HepG2 (cell line): Measurements from ENCODE around the gene ANK3. TPM values are rescaled to one million over a fixed set of nuclear protein-coding genes. Genes with fewer than 3 reads are reported as not detected.

Source experiments
- ATAC-seq: fragments of 200-7000 bp; cut with Tn5 transposase; 3 replicates; pipeline ENCODE4 v1.9.1; 2020; ENCODE audit warnings: mild to moderate bottlenecking, moderate library complexity
- BruUV-seq: library from RNA; stranded (reverse); fragments of 400-500 nt; replicated peaks from 2 replicates; lab custom pipeline; 2021; lab: Mats Ljungman, UMichigan
- CTCF ChIA-PET: fragments of 300-600 bp; formaldehyde crosslinking; extraction: SDS; loops from one replicate; lab custom pipeline; 2021; ENCODE audit warnings: low total read pairs, inconsistent platforms, low intra/inter-chr PET ratio; lab: Yijun Ruan, JAX
- POLR2A ChIA-PET: fragments of 350-600 bp; sonication (Branson Sonifier 250); formaldehyde crosslinking; loops from one replicate; lab custom pipeline; 2020; ENCODE audit warnings: antibody characterized with exemption, inconsistent platforms; lab: Yijun Ruan, JAX
- DNase-seq: peaks from one replicate; pipeline ENCODE4 v3.0.0-alpha.2; 2015; ENCODE audit warnings: low spot score
- FAIRE-seq: peaks from 3 replicates; lab custom pipeline; 2011; peaks lifted over from hg19 to GRCh38; lab: Jason Lieb, UNC
- H2AFZ ChIP-seq: one replicate; pipeline ENCODE4 v1.6.1; 2011; ENCODE audit warnings: low read length, inconsistent platforms
- H3K27ac ChIP-seq: fragments of 300-600 bp; 3 replicates; pipeline ENCODE4 v1.8.0; 2011; ENCODE audit warnings: mixed run types, mild to moderate bottlenecking, mixed read lengths, low read length, inconsistent platforms; ENCODE audit not compliant: insufficient read depth; ENCODE audit errors: extremely low read length
- H3K27me3 ChIP-seq, 2 experiments: fragments of 200-600 bp in 1 of 2; 2 replicates in 1 of 2; 3 replicates in 1 of 2; pipeline versions ENCODE4 v1.6.0 to v1.8.0; 2011; ENCODE audit warnings: low read length in 2 of 2, mild to moderate bottlenecking in 2 of 2, moderate library complexity in 2 of 2, inconsistent platforms in 1 of 2; ENCODE audit not compliant: insufficient read depth in 2 of 2, control insufficient read depth in 1 of 2
- H3K36me3 ChIP-seq, 2 experiments: fragments of 200-600 bp in 1 of 2; replicated peaks in 1 of 2; 2 replicates in 1 of 2; 3 replicates in 1 of 2; pipeline versions ENCODE4 v1.5.1 to v1.8.0; 2011; ENCODE audit warnings: low read length in 2 of 2, inconsistent platforms in 1 of 2; ENCODE audit not compliant: insufficient read depth in 2 of 2, control insufficient read depth in 1 of 2
- H3K4me1 ChIP-seq: 2 replicates; pipeline ENCODE4 v1.5.1; 2012; ENCODE audit warnings: low read length, inconsistent platforms; ENCODE audit not compliant: insufficient read depth
- H3K4me2 ChIP-seq: 2 replicates; pipeline ENCODE4 v1.6.0; 2011; ENCODE audit warnings: low read depth, low read length, inconsistent platforms
- H3K4me3 ChIP-seq, 3 experiments: fragments of 200-600 bp in 1 of 3; sonication (generic), shearing (Covaris generic) in 1 of 3; replicated peaks in 1 of 3; 2 replicates each; pipeline ENCODE4 v1.5.1; 2011 to 2016; ENCODE audit warnings: low read length in 3 of 3, inconsistent platforms in 2 of 3, low read depth in 2 of 3, mild to moderate bottlenecking in 2 of 3, control low read depth in 1 of 3, mixed read lengths in 1 of 3; ENCODE audit not compliant: insufficient read depth in 1 of 3
- H3K79me2 ChIP-seq: one replicate; pipeline ENCODE4 v1.6.1; 2011; ENCODE audit warnings: low read length, inconsistent platforms; ENCODE audit not compliant: insufficient read depth
- H3K9ac ChIP-seq: 2 replicates; pipeline ENCODE4 v1.6.0; 2011; ENCODE audit warnings: mild to moderate bottlenecking, low read depth, low read length, inconsistent platforms; ENCODE audit not compliant: insufficient read depth
- H3K9me3 ChIP-seq: 2 replicates; pipeline ENCODE4 v1.5.1; 2012; ENCODE audit warnings: mild to moderate bottlenecking, low read length
- H4K20me1 ChIP-seq: 2 replicates; pipeline ENCODE4 v1.6.0; 2011; ENCODE audit warnings: inconsistent platforms, mild to moderate bottlenecking, low read length, moderate library complexity; ENCODE audit not compliant: insufficient read depth
- HOXD1 ChIP-seq: sonication (generic); formaldehyde crosslinking; IDR thresholded peaks from 2 replicates; pipeline ENCODE4 v1.5.0; 2020; ENCODE audit warnings: missing genetic modification reagents
- MAFF ChIP-seq: IDR thresholded peaks from 2 replicates; pipeline ENCODE4 v1.6.1; 2011; ENCODE audit warnings: low read depth, low read length, improper control_type of control experiment
- NR2F1 ChIP-seq, 2 experiments: fragments of 450-650 bp in 1 of 2; formaldehyde crosslinking in 1 of 2; IDR thresholded peaks; 2 replicates each; pipeline versions ENCODE4 v1.5.0 to v1.6.1; 2016 to 2020; ENCODE audit warnings: mild to moderate bottlenecking in 1 of 2, missing compliant biosample characterization in 1 of 2, missing genetic modification reagents in 1 of 2, moderate library complexity in 1 of 2
- PHF5A ChIP-seq: IDR thresholded peaks from one replicate; pipeline ENCODE4 v1.6.1; 2018; ENCODE audit warnings: low read depth, missing genetic modification reagents; ENCODE audit not compliant: unreplicated experiment
- RFXAP ChIP-seq: sonication (generic); formaldehyde crosslinking; IDR thresholded peaks from 2 replicates; pipeline ENCODE4 v1.4.0; 2020; ENCODE audit warnings: missing genetic modification reagents, borderline replicate concordance
- SYNCRIP ChIP-seq: fragments of 200-400 bp; formaldehyde crosslinking; IDR thresholded peaks from 2 replicates; pipeline ENCODE4 v1.6.1; 2018; ENCODE audit warnings: mild to moderate bottlenecking, low read depth, low read length; ENCODE audit not compliant: insufficient read depth
- TEAD3 ChIP-seq: optimal IDR thresholded peaks from 2 replicates; pipeline ENCODE3; 2016; ENCODE audit warnings: borderline replicate concordance
- ZNF839 ChIP-seq: sonication (generic); formaldehyde crosslinking; IDR thresholded peaks from 2 replicates; pipeline ENCODE4 v1.4.0; 2020; ENCODE audit warnings: missing genetic modification reagents, mild to moderate bottlenecking, borderline replicate concordance
- in situ Hi-C: cut with HindIII; loops from 2 replicates; pipeline ENCODE4 v1.10.0; 2017; ENCODE audit warnings: low pct_unique_long_range_greater_than_20kb; ENCODE audit not compliant: extremely low pct_ligation_motif_present
- intact Hi-C: fragments of 100-400 bp; cut with micrococcal nuclease; formaldehyde crosslinking; loops from one replicate; pipeline ENCODE4 v1.10.0; 2022; ENCODE audit not compliant: unreplicated experiment
- polyA plus RNA-seq, 8 experiments: library from polyadenylated mRNA; depleted of rRNA in 3 of 8; stranded (reverse) in 7 of 8; unstranded in 1 of 8; fragments of >200 nt; fragmentation: Illumina TruSeq in 4 of 8; extraction: Trizol in 4 of 8; gene quantifications; 2 replicates each; pipeline versions ENCODE4 v1.2.1 to v1.2.3, GENCODE V29; 2011 to 2016; ENCODE audit warnings: low read depth in 4 of 8, missing spikeins in 1 of 8, mixed read lengths in 1 of 8; ENCODE audit not compliant: insufficient read depth in 1 of 8
- total RNA-seq, 5 experiments: library from RNA; depleted of rRNA; stranded (reverse); fragments of >200 nt; fragmentation: Illumina TruSeq; extraction: Trizol; gene quantifications; 2 replicates each; pipeline ENCODE4 v1.2.3, GENCODE V29; 2016; ENCODE audit warnings: low read depth in 1 of 5
- TF ChIP-seq, protein P1 (sequence below): sonication (generic); formaldehyde crosslinking; IDR thresholded peaks from one replicate; pipeline ENCODE4 v1.5.1; 2020; ENCODE audit warnings: mild to moderate bottlenecking, missing genetic modification reagents; ENCODE audit errors: not compliant biosample characterization
- TF ChIP-seq, protein P2 (sequence below): IDR thresholded peaks from 2 replicates; pipeline ENCODE4 v1.6.1; 2016; ENCODE audit warnings: control low read depth
- TF ChIP-seq, protein P3 (sequence below): sonication (generic); formaldehyde crosslinking; IDR thresholded peaks from 2 replicates; pipeline ENCODE4 v1.5.1; 2020; ENCODE audit warnings: missing genetic modification reagents, mild to moderate bottlenecking, borderline replicate concordance

The ANK3 gene
- total and polyA plus RNA-seq, 2 of the 13 experiments (the other 11 are each of a cell fraction or from before 2014, with no cell fraction given), result not detected

- TF ChIP-seq, protein P1, sequence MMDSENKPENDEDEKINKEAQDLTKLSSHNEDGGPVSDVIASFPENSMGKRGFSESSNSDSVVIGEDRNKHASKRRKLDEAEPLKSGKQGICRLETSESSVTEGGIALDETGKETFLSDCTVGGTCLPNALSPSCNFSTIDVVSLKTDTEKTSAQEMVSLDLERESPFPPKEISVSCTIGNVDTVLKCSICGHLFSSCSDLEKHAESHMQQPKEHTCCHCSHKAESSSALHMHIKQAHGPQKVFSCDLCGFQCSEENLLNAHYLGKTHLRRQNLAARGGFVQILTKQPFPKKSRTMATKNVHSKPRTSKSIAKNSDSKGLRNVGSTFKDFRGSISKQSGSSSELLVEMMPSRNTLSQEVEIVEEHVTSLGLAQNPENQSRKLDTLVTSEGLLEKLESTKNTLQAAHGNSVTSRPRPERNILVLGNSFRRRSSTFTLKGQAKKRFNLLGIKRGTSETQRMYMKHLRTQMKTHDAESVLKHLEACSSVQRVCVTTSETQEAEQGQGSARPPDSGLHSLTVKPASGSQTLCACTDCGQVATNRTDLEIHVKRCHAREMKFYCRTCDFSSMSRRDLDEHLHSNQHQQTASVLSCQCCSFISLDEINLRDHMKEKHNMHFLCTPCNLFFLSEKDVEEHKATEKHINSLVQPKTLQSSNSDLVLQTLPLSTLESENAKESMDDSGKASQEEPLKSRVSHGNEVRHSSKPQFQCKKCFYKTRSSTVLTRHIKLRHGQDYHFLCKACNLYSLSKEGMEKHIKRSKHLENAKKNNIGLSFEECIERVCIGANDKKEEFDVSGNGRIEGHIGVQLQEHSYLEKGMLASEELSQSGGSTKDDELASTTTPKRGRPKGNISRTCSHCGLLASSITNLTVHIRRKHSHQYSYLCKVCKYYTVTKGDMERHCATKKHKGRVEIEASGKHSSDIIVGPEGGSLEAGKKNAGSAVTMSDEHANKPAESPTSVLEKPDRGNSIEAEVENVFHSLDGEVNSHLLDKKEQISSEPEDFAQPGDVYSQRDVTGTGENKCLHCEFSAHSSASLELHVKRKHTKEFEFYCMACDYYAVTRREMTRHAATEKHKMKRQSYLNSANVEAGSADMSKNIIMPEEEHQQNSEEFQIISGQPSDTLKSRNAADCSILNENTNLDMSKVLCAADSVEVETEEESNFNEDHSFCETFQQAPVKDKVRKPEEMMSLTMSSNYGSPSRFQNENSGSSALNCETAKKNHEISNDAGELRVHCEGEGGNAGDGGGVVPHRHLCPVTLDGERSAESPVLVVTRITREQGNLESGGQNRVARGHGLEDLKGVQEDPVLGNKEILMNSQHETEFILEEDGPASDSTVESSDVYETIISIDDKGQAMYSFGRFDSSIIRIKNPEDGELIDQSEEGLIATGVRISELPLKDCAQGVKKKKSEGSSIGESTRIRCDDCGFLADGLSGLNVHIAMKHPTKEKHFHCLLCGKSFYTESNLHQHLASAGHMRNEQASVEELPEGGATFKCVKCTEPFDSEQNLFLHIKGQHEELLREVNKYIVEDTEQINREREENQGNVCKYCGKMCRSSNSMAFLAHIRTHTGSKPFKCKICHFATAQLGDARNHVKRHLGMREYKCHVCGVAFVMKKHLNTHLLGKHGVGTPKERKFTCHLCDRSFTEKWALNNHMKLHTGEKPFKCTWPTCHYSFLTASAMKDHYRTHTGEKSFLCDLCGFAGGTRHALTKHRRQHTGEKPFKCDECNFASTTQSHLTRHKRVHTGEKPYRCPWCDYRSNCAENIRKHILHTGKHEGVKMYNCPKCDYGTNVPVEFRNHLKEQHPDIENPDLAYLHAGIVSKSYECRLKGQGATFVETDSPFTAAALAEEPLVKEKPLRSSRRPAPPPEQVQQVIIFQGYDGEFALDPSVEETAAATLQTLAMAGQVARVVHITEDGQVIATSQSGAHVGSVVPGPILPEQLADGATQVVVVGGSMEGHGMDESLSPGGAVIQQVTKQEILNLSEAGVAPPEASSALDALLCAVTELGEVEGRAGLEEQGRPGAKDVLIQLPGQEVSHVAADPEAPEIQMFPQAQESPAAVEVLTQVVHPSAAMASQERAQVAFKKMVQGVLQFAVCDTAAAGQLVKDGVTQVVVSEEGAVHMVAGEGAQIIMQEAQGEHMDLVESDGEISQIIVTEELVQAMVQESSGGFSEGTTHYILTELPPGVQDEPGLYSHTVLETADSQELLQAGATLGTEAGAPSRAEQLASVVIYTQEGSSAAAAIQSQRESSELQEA, result no peak
- TF ChIP-seq PHF5A (no peak), ZNF839 (CRISPR knock-in tag) (no peak), SYNCRIP (no peak)
These were observed 409.3 kb downstream of the ANK3 start (continued) for GRCh38 chr10:59980356-59980755.

DNA sequence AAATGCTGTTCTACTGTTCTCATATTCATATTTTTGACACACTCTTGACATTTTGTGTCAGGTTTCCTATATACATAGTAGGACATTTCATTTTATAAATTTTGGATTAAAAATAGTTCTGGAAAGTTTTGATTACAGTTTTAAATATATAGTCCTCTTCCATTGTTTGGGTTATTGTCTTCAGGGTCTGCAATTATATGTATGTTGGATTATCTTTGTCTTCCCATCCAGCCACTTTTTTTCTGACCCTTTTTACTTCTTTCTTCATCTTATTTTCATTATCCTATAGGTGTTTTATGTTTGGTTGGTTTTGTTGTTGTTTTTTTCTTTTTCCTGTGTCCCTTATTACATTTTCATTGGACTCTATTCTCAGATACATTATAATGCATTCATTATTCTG lies 412.2 kb downstream of the ANK3 start:
- H3K4me3 ChIP-seq, result no peak overlapping the region
- H3K9ac ChIP-seq, result no peak overlapping the region
- no peak for DNase-seq
- H3K4me1 ChIP-seq, result peaks cover 4% of the 10 kb centered on the region
- no peaks in the 10 kb centered on the region for H3K79me2 ChIP-seq
- ChIA-PET CTCF (no interaction called here), POLR2A (no interaction called here)
- intact Hi-C loops (no loop called here), in situ Hi-C loops (no loop called here)
- no peak overlapping the region for H2AFZ ChIP-seq
- peaks cover 28% of the 10 kb centered on the region for H3K9me3 ChIP-seq
- H4K20me1 ChIP-seq, result no peaks in the 10 kb centered on the region
- FAIRE-seq, result no peak
- no peak overlapping the region for H3K27ac ChIP-seq
- ATAC-seq, result no peak
- H3K36me3 ChIP-seq, result no peaks in the 10 kb centered on the region
- no TSS peak for BruUV-seq
- H3K4me2 ChIP-seq, result no peak overlapping the region
- H3K27me3 ChIP-seq, result no peaks in the 10 kb centered on the region; a peak in 1 of 5 replicates
- TF ChIP-seq, protein P2, sequence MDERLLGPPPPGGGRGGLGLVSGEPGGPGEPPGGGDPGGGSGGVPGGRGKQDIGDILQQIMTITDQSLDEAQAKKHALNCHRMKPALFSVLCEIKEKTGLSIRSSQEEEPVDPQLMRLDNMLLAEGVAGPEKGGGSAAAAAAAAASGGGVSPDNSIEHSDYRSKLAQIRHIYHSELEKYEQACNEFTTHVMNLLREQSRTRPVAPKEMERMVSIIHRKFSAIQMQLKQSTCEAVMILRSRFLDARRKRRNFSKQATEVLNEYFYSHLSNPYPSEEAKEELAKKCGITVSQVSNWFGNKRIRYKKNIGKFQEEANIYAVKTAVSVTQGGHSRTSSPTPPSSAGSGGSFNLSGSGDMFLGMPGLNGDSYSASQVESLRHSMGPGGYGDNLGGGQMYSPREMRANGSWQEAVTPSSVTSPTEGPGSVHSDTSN (CRISPR knock-in tag), result no peak
- TF ChIP-seq NR2F1 (CRISPR knock-in tag; IDR thresholded peaks at IDR 0.05), result no peak
- TF ChIP-seq, protein P3, sequence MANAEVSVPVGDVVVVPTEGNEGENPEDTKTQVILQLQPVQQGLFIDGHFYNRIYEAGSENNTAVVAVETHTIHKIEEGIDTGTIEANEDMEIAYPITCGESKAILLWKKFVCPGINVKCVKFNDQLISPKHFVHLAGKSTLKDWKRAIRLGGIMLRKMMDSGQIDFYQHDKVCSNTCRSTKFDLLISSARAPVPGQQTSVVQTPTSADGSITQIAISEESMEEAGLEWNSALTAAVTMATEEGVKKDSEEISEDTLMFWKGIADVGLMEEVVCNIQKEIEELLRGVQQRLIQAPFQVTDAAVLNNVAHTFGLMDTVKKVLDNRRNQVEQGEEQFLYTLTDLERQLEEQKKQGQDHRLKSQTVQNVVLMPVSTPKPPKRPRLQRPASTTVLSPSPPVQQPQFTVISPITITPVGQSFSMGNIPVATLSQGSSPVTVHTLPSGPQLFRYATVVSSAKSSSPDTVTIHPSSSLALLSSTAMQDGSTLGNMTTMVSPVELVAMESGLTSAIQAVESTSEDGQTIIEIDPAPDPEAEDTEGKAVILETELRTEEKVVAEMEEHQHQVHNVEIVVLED (CRISPR knock-in tag), result no peak
- no peak for TF ChIP-seq HOXD1 (CRISPR knock-in tag)
- no peak for TF ChIP-seq RFXAP (CRISPR knock-in tag)
- no peak for TF ChIP-seq TEAD3 (CRISPR knock-in tag)
- no peak for TF ChIP-seq MAFF
